Small intestine (tissue), 7 donors: Measurements from ENCODE around the gene CNTN6. TPM values are rescaled to one million over a fixed set of nuclear protein-coding genes. Genes with fewer than 3 reads are reported as not detected.

Experiments
- DNase-seq, 2 donors: peaks; one replicate each; pipeline versions ENCODE4 v3.0.0 to v3.0.0-alpha.2; 2013
- FAIRE-seq: peaks from 2 replicates; lab custom pipeline; 2012; peaks lifted over from hg19 to GRCh38; lab: Jason Lieb, UNC
- H3K27ac ChIP-seq, 3 donors: one replicate each; pipeline ENCODE4 v1.5.1; 2013; ENCODE audit warnings: low read length in 2 of 3, mild to moderate bottlenecking in 2 of 3, control low read depth in 1 of 3, inconsistent platforms in 1 of 3, low read depth in 1 of 3, moderate library complexity in 1 of 3
- H3K27me3 ChIP-seq, 3 donors: one replicate each; pipeline ENCODE4 v1.6.1; 2013; ENCODE audit warnings: low read length in 3 of 3, inconsistent platforms in 1 of 3; ENCODE audit not compliant: control insufficient read depth in 3 of 3, insufficient read depth in 3 of 3
- H3K36me3 ChIP-seq, 3 donors: one replicate each; pipeline ENCODE4 v1.6.1; 2013; ENCODE audit warnings: low read length in 3 of 3, inconsistent platforms in 1 of 3, low read depth in 1 of 3, mild to moderate bottlenecking in 1 of 3, moderate library complexity in 1 of 3; ENCODE audit not compliant: control insufficient read depth in 3 of 3, insufficient read depth in 2 of 3
- H3K4me1 ChIP-seq, 3 donors: one replicate each; pipeline ENCODE4 v1.6.1; 2013; ENCODE audit warnings: low read length in 2 of 3, inconsistent platforms in 1 of 3, low read depth in 1 of 3, mild to moderate bottlenecking in 1 of 3, moderate library complexity in 1 of 3; ENCODE audit not compliant: control insufficient read depth in 3 of 3, insufficient read depth in 2 of 3
- H3K4me3 ChIP-seq, 3 donors: one replicate each; pipeline ENCODE4 v1.5.1; 2013; ENCODE audit warnings: low read length in 3 of 3, control low read depth in 1 of 3, inconsistent platforms in 1 of 3, low read depth in 1 of 3, mild to moderate bottlenecking in 1 of 3, moderate library complexity in 1 of 3
- H3K9me3 ChIP-seq, 2 donors: one replicate each; pipeline ENCODE4 v1.6.1; 2013; ENCODE audit warnings: low read depth in 1 of 2, low read length in 1 of 2; ENCODE audit not compliant: control insufficient read depth in 2 of 2, insufficient read depth in 1 of 2
- WGBS, 3 donors: extraction: QIAGEN DNeasy Blood & Tissue Kit; methylation state at CpG; one replicate each; pipeline ENCODE4 v1.1.7; 2013; 5-methylcytosine and 5-hydroxymethylcytosine counted together
- polyA plus RNA-seq, 4 donors: library from polyadenylated mRNA; stranded (reverse) in 3 of 4; unstranded in 1 of 4; fragments of 200-250 nt in 3 of 4; fragments of 120-200 nt in 1 of 4; gene quantifications; one replicate each; pipeline versions ENCODE4 v1.2.1 to v1.2.3, GENCODE V29; 2013
- donor health status: healthy with polysubstance abuse.
- donor health status: control.
- donor health status: control.
- donor health status: Bipolar disorder and iron deficiency.
- donor health status: healthy.

CNTN6 gene
- polyA plus RNA-seq, 4 donors = 0.03 to 0.19 TPM; not detected in 2

GRCh38 chr3:1138036-1138435 lies 45.2 kb downstream of the CNTN6 start:
- H3K9me3 ChIP-seq = no peaks in the 10 kb centered on the region
- no peaks in the 10 kb centered on the region for H3K36me3 ChIP-seq
- WGBS, 3 donors = 53 to 84% (median 84%) methylated on average over 2 of the region's 2 CpGs
- DNase-seq (no peak), FAIRE-seq (no peak)
- no peaks in the 10 kb centered on the region for H3K4me1 ChIP-seq
- H3K4me3 ChIP-seq = no peak overlapping the region
- no peak overlapping the region for H3K27ac ChIP-seq
- H3K27me3 ChIP-seq = no peaks in the 10 kb centered on the region

- no peaks in the 10 kb centered on the region for H3K9me3 ChIP-seq
- no peak overlapping the region for H3K4me3 ChIP-seq
- H3K4me1 ChIP-seq = no peaks in the 10 kb centered on the region
- H3K36me3 ChIP-seq = no peaks in the 10 kb centered on the region
- FAIRE-seq (no peak), DNase-seq (peak in 1 of 2 donors; percentile 12)
- H3K27me3 ChIP-seq = no peaks in the 10 kb centered on the region
- no peak overlapping the region for H3K27ac ChIP-seq
- 0 to 70% (median 50%) methylated on average over 1 of the region's 1 CpG for WGBS, 3 donors
Observed at GRCh38 chr3:1139071-1139470, 46.2 kb downstream of the CNTN6 start.

- Histone ChIP-seq H3K9me3 (no peaks in the 10 kb centered on the region), H3K36me3 (no peaks in the 10 kb centered on the region), H3K27ac (no peak overlapping the region), H3K4me3 (no peak overlapping the region), H3K27me3 (no peaks in the 10 kb centered on the region), H3K4me1 (no peaks in the 10 kb centered on the region)
- FAIRE-seq = no peak
- WGBS, 3 donors = 31 to 57% (median 48%) methylated on average over 1 of the region's 1 CpG
- no peak for DNase-seq
Observed at GRCh38 chr3:1147326-1147725, 54.5 kb downstream of the CNTN6 start.

GRCh38 chr3:1147819-1148218 lies 55.0 kb downstream of the CNTN6 start:
- H3K36me3 ChIP-seq = no peaks in the 10 kb centered on the region
- no peak overlapping the region for H3K4me3 ChIP-seq
- DNase-seq (no peak), FAIRE-seq (no peak)
- no peaks in the 10 kb centered on the region for H3K4me1 ChIP-seq
- H3K9me3 ChIP-seq = no peaks in the 10 kb centered on the region
- 66 to 78% (median 77%) methylated on average over 2 of the region's 2 CpGs for WGBS, 3 donors
- no peak overlapping the region for H3K27ac ChIP-seq
- no peaks in the 10 kb centered on the region for H3K27me3 ChIP-seq

- Histone ChIP-seq H3K4me3 (no peak overlapping the region), H3K36me3 (no peaks in the 10 kb centered on the region), H3K9me3 (peaks cover 0 to under 1% of the 10 kb centered on the region in 2 donors), H3K27me3 (no peaks in the 10 kb centered on the region), H3K4me1 (no peaks in the 10 kb centered on the region), H3K27ac (no peak overlapping the region)
- FAIRE-seq (no peak), DNase-seq (no peak)
- WGBS, 3 donors = 49 to 78% (median 73%) methylated on average over 2 of the region's 2 CpGs
Observed at GRCh38 chr3:1164101-1164500, 71.3 kb downstream of the CNTN6 start.

- DNase-seq (no peak), FAIRE-seq (no peak)
- 50 to 76% (median 59%) methylated on average over 3 of the region's 3 CpGs for WGBS, 3 donors
- Histone ChIP-seq H3K27me3 (no peaks in the 10 kb centered on the region), H3K27ac (no peak overlapping the region), H3K36me3 (no peaks in the 10 kb centered on the region), H3K9me3 (no peaks in the 10 kb centered on the region), H3K4me1 (no peaks in the 10 kb centered on the region), H3K4me3 (no peak overlapping the region)
Observed at GRCh38 chr3:1171320-1171719, 78.5 kb downstream of the CNTN6 start.

GRCh38 chr3:1172644-1173043 lies 79.8 kb downstream of the CNTN6 start:
- H3K4me3 ChIP-seq = no peak overlapping the region
- H3K9me3 ChIP-seq = no peaks in the 10 kb centered on the region
- no peak overlapping the region for H3K27ac ChIP-seq
- 36 to 48% (median 43%) methylated on average over 2 of the region's 2 CpGs for WGBS, 3 donors
- no peaks in the 10 kb centered on the region for H3K4me1 ChIP-seq
- H3K27me3 ChIP-seq = no peaks in the 10 kb centered on the region
- no peaks in the 10 kb centered on the region for H3K36me3 ChIP-seq
- FAIRE-seq = no peak
- no peak for DNase-seq

- FAIRE-seq (no peak), DNase-seq (no peak)
- no peak overlapping the region for H3K27ac ChIP-seq
- no peaks in the 10 kb centered on the region for H3K27me3 ChIP-seq
- whole genome bisulfite sequencing, 3 donors = 47 to 58% (median 50%) methylated on average over 6 of the region's 6 CpGs
- no peaks in the 10 kb centered on the region for H3K36me3 ChIP-seq
- no peaks in the 10 kb centered on the region for H3K4me1 ChIP-seq
- no peaks in the 10 kb centered on the region for H3K9me3 ChIP-seq
- H3K4me3 ChIP-seq = no peak overlapping the region
Observed at GRCh38 chr3:1179146-1179545, 86.3 kb downstream of the CNTN6 start.

- no peak for FAIRE-seq
- Histone ChIP-seq H3K36me3 (no peaks in the 10 kb centered on the region), H3K27me3 (no peaks in the 10 kb centered on the region), H3K4me1 (no peaks in the 10 kb centered on the region), H3K4me3 (no peak overlapping the region), H3K27ac (no peak overlapping the region), H3K9me3 (no peaks in the 10 kb centered on the region)
- 67 to 74% (median 70%) methylated on average over 4 of the region's 4 CpGs for WGBS, 3 donors
- no peak for DNase-seq
Observed at GRCh38 chr3:1183320-1184048, 90.7 kb downstream of the CNTN6 start.
